NOMO-1 treated with DMSO at 0.1 percent for 48 hours (cell line): Measurements from ENCODE around the gene ART4.
A peak's percentile ranks its signal among the peaks of the same experiment; 100 is the strongest.

ENCODE experiments used
- DNase-seq: peaks from one replicate; lab custom pipeline; 2025; ENCODE audit not compliant: unreplicated experiment; lab: John Stamatoyannopoulos, UW

Gene ART4

DNA sequence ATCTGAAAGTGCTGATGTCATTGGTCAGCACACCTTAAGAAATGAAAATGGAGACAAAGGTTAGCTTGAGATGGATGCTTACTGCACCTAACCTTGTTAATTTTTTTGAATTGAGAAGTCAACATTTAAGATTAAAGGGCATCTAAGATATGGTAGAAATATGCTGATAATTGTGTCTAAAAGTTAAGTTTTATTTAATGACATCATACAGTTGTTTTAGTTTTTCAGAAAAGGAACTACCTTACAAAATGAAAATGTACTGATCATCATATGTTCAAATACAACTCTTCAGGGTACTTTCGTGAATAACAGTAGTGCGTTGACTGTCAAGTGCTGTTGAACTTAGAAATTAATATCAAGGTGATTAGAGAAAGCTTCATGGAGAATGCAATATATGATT, 31.8 kb downstream of the ART4 start:
- no peak for DNase-seq

DNA sequence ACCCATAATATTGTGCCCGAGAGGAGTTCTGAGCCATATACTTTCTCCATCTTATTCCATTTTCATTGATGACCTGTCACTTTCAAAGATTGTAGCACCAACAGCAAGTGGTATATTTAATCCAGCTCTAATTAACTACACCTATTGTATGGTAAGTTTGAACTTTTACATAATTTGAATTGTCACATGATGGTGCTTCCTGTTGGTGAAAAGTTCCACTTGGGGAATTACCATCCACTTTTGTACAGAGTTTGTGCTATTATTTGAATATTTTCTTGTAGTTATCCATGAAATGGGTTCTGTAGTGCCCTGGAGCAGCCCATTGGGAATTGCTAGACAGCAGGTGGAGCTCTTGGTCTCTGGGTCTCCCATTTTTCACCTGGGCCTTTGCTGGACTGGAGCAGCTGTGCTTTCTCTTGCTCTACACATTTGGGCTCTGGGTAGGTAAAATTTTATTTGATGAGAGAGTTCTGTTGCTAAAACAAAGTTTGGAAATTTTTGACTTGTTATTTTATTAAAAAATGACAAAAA, 32.3 kb downstream of the ART4 start:
- DNase-seq, result no peak

DNA sequence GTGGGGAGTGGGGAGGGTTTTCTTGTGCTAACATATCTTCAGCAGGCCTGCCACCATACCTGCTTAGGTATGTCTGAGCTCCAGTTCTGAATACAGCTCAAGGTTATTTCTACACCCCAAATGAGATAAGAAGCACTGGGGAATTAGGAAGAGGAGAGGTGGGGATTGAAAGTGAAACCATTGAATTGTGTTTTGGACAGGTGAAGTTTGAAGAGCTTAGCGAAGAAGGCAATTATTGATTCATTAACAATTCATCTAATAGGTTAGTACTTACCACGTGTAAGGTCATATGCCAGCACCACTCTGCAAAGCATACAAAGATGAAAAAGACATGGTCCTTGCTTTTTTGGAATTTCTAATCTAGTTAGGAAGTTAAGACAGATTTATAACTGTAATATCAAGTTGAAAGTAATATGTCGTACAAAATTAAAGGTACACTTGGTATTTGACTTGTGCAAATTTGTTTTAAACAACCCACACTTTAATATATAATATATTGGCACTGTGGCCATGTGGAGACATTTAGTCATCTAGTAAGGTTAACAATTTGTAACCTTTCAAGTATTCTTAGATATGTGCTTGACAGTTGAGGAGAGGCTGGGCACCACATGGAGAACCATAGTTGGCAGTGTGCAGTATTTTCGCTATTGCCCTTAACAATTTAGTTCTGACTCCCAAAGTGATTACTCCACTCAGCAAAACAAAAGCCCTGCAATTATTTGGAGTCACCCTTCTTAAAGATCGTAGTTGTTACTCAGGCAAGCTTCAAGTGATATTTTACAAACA, 33.0 kb downstream of the ART4 start:
- no peak for DNase-seq

DNA sequence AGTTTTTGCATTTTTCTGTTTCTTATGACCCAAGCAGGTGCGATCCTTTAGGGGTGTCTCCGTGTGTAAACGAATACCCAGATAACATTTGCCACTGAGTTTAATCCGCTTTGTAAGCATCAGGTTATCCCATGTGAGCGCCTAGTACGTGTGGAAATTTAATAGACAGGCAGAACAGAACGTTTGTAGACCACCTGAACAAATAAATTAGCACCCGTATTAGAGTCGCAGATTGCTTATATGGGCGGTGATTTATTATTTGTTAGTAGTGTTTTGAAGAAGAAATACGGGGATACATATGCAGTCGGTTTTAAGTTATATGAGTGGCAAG, 39.5 kb downstream of the ART4 start:
- DNase-seq, result no peak

- DNase-seq, result peak; percentile 99
These were observed 40.1 kb downstream of the ART4 start, which contains the start of the genes C12orf60 and WBP11 for GRCh38 chr12:14803011-14803829. C12orf60 (plus strand) TSS chr12:14803670; CDS start chr12:14822936, 19,266 bp downstream. WBP11 (minus strand) TSS chr12:14803478; CDS start chr12:14801383, 2,095 bp downstream.

DNA sequence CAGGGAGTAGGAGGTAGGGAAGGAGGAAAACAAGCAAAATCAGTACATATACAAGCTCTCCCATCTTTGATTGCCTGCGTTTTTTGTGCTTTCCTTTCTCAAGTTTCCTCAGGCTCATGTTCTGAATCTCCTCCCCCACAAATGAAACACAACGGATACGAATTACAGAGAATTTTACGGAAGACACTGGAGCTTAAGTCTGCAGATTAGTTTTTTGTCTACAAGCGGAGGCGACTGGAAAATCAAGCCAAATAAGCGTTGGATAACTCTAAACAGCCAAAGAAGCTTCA, 40.7 kb downstream of the ART4 start:
- peak; percentile 54 for DNase-seq

GRCh38 chr12:14802247-14802646, 41.1 kb downstream of the ART4 start:
- no peak for DNase-seq

- no peak for DNase-seq
These were observed 48.3 kb downstream of the ART4 start for GRCh38 chr12:14795028-14795448.

GRCh38 chr12:14785568-14785967, 57.8 kb downstream of the ART4 start:
- DNase-seq, result no peak

GRCh38 chr12:14784471-14784870, 58.9 kb downstream of the ART4 start:
- DNase-seq, result no peak

GRCh38 chr12:14782756-14783155, 60.6 kb downstream of the ART4 start:
- DNase-seq, result peak; percentile 11

GRCh38 chr12:14781563-14781962, 61.8 kb downstream of the ART4 start:
- DNase-seq, result no peak

DNA sequence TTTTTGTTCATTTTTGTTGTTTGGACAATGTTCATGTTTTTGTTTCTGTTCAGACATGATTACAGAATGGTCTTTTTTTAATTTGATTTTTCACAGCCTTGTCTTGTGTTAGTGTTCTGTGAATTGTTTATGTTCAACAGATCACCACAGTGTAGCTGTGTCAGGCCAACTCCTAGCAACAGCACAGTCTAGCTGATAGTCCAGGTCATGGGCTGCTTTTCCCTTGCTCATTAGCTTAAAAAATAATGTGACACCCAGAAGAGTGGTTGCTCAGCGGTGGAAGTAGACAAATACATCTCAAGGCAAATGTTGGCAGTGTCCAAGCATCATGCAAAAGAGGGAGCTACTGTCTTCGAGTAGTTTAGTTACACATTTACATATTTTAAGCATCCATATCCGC, 62.5 kb downstream of the ART4 start:
- DNase-seq, result no peak

GRCh38 chr12:14779834-14780233, 63.5 kb downstream of the ART4 start:
- DNase-seq, result no peak

- DNase-seq, result no peak
These were observed 66.1 kb downstream of the ART4 start for GRCh38 chr12:14777271-14777670.

GRCh38 chr12:14776236-14776961, 66.9 kb downstream of the ART4 start:
- DNase-seq, result no peak

- DNase-seq, result no peak
These were observed 67.7 kb downstream of the ART4 start for GRCh38 chr12:14775636-14775980.
